ENCODE measurements around the gene ETS1.

The ETS1 gene

DNA sequence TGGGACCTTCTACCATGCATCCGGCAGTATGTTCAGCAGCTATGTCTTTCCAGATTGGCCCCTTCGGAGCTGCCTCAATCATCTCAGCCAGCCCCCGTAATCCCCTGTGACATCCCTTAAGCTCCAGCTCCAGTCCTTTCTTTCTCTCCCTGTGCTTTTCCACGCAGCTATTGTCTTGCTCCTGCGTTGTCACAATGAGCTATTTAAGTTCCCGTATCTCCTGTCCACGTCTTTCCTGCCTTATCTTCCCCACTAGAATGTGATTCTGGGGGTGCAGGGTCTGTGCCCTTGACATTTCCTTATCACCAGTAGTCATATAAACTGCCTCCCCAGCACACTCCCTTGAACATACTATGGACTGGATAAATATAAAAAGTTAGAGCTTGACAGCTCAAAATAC lies 5.1 kb upstream of the ETS1 start:
- no peak for DNase-seq

- no peak for DNase-seq
Measured at GRCh38 chr11:128590587-128590986, 3.2 kb upstream of the ETS1 start.

DNA sequence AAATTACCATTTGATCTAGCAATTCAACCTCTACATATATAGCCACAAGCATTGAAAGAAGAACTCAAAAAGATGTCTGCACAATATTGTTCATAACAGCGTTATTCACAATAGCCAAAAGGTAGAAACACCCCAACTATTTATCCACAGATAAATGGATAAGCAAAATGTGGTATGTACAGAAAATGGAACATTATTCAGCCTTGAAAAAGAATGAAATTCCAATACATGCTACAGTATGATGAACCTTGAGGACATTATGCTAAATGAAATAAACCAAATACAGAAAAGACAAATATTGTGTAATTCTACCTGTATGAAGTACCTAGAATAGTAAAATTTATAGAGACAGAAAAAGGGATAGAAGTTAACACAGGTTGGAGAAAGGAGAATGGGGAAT lies 2.6 kb upstream of the ETS1 start:
- no peak for DNase-seq

GRCh38 chr11:128588093-128588492 lies 735 bp upstream of the ETS1 start:
- DNase-seq: no peak

DNA sequence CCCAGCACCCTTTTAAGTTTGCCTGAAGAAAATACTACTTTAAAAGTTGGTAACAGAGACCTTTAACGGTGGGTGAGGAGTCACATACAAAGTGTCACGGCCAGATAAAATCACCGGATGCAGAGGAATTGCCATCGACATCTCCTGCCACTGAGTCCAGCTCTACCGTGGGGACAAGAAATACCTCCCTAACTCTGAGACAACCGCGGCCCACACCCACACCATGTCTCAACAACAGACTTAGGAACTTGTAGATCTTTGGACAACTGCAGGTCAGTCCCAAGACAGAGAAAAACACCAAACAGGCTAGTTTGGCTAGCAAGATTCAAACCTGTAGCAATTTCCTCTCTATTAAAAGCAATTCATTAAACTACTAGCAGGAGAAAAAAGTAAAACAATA lies 669 bp downstream of the ETS1 start:
- DNase-seq: no peak

GRCh38 chr11:128585498-128586238 lies 1.7 kb downstream of the ETS1 start:
- DNase-seq: no peak

- no peak for DNase-seq
Measured at GRCh38 chr11:128584253-128584652, 3.1 kb downstream of the ETS1 start.

DNA sequence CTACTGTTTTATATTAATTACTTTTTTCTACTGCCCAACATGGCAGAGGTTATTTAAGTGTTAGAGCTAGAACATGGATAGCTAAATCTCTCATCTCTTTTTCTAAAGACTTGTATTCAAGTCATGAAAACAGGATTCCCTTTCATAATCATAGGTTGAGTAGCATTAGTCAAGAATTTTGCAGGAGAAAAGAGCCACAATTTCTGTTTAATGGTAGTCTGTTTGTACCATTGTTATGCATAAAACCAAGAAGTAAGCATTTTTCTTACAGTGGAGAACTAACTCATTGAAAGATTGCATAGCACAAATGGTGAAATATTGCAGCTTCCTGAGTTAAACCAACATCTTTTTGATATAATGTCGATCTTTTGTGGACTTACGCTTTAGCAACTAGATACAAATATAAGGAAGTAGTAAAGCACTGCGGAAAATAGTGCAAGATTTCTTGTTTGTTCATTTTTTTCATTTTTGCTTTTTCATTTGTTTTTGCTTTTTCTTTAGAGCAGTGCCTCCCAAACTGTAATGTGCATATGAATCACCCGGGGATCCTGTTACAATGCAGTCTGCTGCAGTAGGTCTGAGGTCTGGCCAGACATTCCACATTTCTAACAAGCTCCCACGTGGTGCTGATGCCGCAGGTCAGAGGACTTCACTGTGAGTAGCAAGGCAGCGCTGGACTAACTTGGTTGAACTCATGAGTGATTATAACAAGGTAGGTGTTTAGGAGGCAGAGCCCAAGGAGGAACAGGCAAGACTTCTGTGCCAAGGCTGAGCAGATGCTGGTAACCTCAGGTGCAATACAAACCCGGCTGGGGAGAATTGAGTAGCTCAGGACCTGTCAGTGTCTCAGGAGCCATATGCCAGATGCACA lies 4.6 kb downstream of the ETS1 start:
- no peak for DNase-seq

DNA sequence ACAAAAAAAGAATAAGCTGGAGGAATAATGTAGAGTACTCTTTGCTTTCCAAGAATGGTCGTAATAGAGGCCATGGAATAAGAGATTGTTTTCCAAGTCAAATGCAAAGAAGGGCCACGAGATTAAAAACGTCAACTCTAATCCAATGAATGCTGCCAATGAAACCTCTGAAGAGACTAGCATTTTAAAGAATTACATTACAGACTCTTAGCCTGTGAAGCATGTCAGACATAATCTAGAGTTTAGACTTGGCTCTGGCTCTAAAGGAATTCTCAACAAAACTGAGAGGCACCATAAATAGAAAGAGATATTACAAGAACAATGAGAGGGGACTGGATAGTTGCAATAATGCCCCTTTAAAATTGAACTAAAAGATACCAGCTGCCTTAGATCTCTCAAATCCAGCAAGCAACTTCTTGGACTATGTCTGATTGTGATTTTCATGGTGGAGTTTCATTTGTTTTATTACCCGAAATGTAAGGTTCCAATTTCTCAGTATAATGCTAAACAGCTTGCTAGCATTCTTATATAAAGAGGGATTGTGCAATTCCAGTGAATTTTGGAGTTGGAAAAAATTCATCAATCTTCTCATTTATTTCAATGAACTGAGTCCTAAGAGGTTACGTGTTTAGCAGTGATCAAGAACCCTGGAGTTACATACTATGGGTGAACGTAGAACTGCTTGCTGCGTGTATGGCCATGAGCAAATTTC lies 5.6 kb downstream of the ETS1 start:
- no peak for DNase-seq

- DNase-seq: no peak
Measured at GRCh38 chr11:128580612-128581011, 6.7 kb downstream of the ETS1 start.

- DNase-seq: no peak
Measured at GRCh38 chr11:128579798-128580504, 7.4 kb downstream of the ETS1 start.

DNA sequence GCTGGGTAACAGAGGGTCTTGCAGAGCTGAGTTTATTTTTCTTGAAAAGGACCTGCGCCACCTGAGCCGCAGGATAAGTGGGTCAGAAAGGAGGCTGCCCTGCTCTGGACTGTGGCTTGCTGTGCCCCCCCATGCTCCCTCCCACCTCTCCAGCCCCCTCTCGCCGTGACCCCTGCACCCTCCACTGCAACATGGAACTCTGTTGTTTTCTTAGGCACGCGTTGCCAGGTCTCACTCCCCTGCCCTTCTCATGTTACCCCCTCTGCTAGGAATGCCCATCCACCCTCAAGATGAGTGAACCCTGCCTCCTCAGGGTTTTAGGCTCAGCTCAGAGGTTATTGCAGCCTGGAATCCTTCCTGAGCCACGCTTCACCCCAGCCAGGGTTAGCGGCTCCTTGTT lies 10.8 kb downstream of the ETS1 start:
- no peak for DNase-seq

DNA sequence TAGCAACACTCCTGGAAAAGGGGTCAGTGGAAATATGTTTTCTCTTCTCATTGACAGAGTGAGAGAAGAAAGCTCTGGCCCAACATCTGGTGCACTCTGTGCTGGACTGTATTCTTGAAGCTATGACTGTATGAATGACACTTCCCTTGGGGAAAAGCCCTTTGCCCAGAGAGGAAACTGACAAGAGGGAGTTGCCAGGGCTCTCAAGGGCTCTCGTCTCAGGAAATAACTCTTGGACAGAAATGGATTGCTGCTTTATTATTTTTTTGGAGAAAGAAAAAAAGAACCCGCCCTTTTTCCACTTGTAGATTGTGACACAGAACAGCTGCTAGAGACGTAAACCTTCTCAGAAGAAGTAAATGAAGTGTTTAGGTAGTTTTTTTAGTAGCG lies 11.4 kb downstream of the ETS1 start:
- no peak for DNase-seq

DNA sequence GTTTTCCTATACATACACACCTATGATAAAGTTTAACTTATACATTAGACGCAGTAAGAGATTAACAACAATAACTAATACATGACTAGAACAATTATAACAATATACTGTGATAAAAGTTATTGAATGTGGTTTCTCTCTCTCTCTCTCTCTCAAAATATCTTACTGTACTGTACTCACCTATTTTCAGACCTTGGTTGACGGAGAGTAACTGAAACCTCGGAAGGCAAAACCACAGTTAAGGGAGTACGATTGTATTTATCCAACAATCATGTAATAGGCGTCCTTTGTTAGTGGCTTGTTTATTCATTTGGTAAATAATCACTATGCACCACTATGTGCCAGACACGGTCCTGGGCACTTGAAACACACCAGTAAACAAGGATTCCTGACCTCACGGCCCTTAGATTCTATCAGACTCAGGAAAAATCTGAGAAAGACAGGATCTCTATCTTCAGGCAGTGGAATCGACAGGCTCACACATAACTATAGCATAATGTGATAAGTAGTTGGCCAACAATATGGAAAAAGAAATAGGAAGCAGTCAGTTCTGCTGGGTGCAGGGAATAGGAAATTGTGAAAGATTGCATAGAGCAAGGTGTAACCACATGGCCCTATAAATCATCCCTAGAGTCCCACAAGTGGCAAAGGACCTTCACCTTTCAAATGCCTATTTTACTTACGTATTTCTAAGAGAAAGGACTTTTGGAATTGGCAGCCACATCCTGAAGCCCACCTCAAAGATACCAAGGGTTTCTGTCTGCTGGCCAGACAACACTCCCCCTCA lies 12.0 kb downstream of the ETS1 start:
- DNase-seq: no peak

GRCh38 chr11:128574576-128575011 lies 12.8 kb downstream of the ETS1 start:
- DNase-seq: no peak

GRCh38 chr11:128573638-128574037 lies 13.7 kb downstream of the ETS1 start:
- DNase-seq: no peak

- DNase-seq: no peak
Measured at GRCh38 chr11:128572965-128573364, 14.4 kb downstream of the ETS1 start.

GRCh38 chr11:128570632-128571031 lies 16.7 kb downstream of the ETS1 start:
- DNase-seq: no peak

GRCh38 chr11:128569291-128569690 lies 18.1 kb downstream of the ETS1 start:
- no peak for DNase-seq

DNA sequence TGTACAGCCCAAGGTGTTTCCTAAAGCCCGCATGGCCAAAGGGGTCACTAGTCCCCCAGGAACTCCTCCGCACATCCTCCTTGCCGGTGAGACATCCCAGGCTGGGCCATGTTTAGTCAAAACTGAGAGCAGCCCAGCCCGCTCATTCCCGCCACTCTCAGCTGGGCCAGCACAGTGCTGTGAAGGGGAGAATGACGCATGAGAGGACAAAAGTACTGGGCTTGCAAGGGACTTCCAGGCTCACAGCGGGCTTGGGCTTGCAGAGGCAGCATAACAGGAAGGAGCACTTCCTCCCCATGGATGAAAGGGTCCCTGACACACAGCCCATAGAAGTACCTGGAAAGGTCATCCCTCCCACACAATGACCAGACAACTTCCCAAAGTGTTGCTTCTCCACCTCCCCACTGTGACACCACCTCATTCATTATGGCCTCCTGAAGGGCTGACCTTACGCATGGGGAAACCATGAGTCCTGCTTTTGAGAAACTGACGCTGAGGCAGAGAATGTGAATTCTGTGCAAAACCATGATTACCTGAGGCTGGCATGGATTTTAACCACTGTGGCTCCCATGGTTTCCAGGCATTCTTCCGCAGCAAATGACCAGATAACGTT lies 19.1 kb downstream of the ETS1 start:
- DNase-seq: no peak

DNA sequence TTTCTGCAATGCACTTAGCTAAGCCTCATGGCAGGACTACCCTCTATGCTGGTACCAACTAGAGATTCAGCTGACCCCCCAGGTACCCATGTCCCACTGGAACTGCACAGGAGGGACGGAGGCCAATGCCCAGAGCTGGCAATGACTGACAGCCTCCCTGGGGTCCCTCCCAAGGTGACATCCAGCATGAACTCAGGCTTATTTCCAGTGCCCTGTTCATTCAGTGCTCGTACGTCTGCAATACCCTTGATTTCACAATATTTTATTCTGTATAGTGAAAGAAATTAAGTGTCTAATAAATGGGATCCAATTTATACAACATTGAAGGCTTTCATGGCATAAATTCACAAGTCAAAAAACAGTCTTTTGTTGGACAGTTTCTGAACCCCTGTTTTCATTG lies 20.2 kb downstream of the ETS1 start:
- no peak for DNase-seq

GRCh38 chr11:128565881-128566280 lies 21.5 kb downstream of the ETS1 start:
- no peak for DNase-seq

Data from NCI-H2081 treated with DMSO at 0.1 percent for 48 hours (cell line).